GM04503 (cell line): ENCODE results near the gene SCGB1A1.

ENCODE experiments used
- DNase-seq: peaks from one replicate; pipeline ENCODE4 v3.0.0-alpha.2; 2012; ENCODE audit warnings: low read depth

Gene SCGB1A1

GRCh38 chr11:62421996-62422395 lies 3.2 kb downstream of the SCGB1A1 start:
- DNase-seq = no peak

- DNase-seq = no peak
Measured at GRCh38 chr11:62423012-62423411, 4.2 kb downstream of the SCGB1A1 start.

- peak; percentile 58 for DNase-seq
Measured at GRCh38 chr11:62427630-62428233, 8.9 kb downstream of the SCGB1A1 start.

GRCh38 chr11:62428871-62429560 lies 10.2 kb downstream of the SCGB1A1 start:
- no peak for DNase-seq

- DNase-seq = peak; percentile 64
Measured at GRCh38 chr11:62430425-62430824, 11.6 kb downstream of the SCGB1A1 start.

GRCh38 chr11:62431171-62431901 lies 12.5 kb downstream of the SCGB1A1 start:
- peak; percentile 83 for DNase-seq

GRCh38 chr11:62432695-62433094 lies 13.9 kb downstream of the SCGB1A1 start:
- no peak for DNase-seq

- DNase-seq = no peak
Measured at GRCh38 chr11:62433141-62433903, 14.5 kb downstream of the SCGB1A1 start.

- DNase-seq = no peak
Measured at GRCh38 chr11:62433904-62434276, 15.1 kb downstream of the SCGB1A1 start.

GRCh38 chr11:62435846-62436660 lies 17.2 kb downstream of the SCGB1A1 start:
- no peak for DNase-seq

- no peak for DNase-seq
Measured at GRCh38 chr11:62437616-62438015, 18.8 kb downstream of the SCGB1A1 start.

- no peak for DNase-seq
Measured at GRCh38 chr11:62438641-62439040, 19.8 kb downstream of the SCGB1A1 start.

GRCh38 chr11:62439785-62440602 lies 21.2 kb downstream of the SCGB1A1 start:
- peak; percentile 68 for DNase-seq

- peak; percentile 68 for DNase-seq
Measured at GRCh38 chr11:62443390-62444235, 24.8 kb downstream of the SCGB1A1 start.

GRCh38 chr11:62444236-62444833 lies 25.5 kb downstream of the SCGB1A1 start:
- peak; percentile 51 for DNase-seq

- no peak for DNase-seq
Measured at GRCh38 chr11:62444835-62445234, 26.0 kb downstream of the SCGB1A1 start.

GRCh38 chr11:62445314-62445740 lies 26.5 kb downstream of the SCGB1A1 start:
- DNase-seq = peak; percentile 80

- no peak for DNase-seq
Measured at GRCh38 chr11:62446091-62446490, 27.3 kb downstream of the SCGB1A1 start.

GRCh38 chr11:62449451-62449851 lies 30.6 kb downstream of the SCGB1A1 start:
- no peak for DNase-seq
